DOHH2 (cell line): ENCODE data around the gene ZRANB1.

Experiments
- H3F3A ChIP-seq: fragments of 200-600 bp; sonication (generic), shearing (Covaris generic); 2 replicates; pipeline ENCODE4 v1.6.0; 2016; ENCODE audit warnings: antibody characterized with exemption, mild to moderate bottlenecking; ENCODE audit not compliant: control insufficient read depth, insufficient read depth
- H3K27ac ChIP-seq: fragments of 200-600 bp; sonication (generic); 2 replicates; pipeline ENCODE4 v1.5.1; 2014; ENCODE audit warnings: low read depth, mild to moderate bottlenecking, low read length, moderate library complexity
- H3K27me3 ChIP-seq: fragments of 200-600 bp; sonication (generic); 2 replicates; pipeline ENCODE4 v1.6.1; 2014; ENCODE audit warnings: mild to moderate bottlenecking, low read length, mixed read lengths; ENCODE audit not compliant: control insufficient read depth
- H3K36me3 ChIP-seq: fragments of 200-600 bp; sonication (generic); 2 replicates; pipeline ENCODE4 v1.6.1; 2014; ENCODE audit warnings: mild to moderate bottlenecking, low read length, moderate library complexity, mixed read lengths; ENCODE audit not compliant: control insufficient read depth
- H3K4me1 ChIP-seq: fragments of 200-600 bp; sonication (generic); 2 replicates; pipeline ENCODE4 v1.6.1; 2014; ENCODE audit warnings: mild to moderate bottlenecking, low read length, mixed read lengths; ENCODE audit not compliant: control insufficient read depth
- H3K4me2 ChIP-seq: fragments of 200-600 bp; sonication (generic); 2 replicates; pipeline ENCODE4 v1.6.0; 2014; ENCODE audit warnings: mild to moderate bottlenecking, low read length, moderate library complexity
- H3K4me3 ChIP-seq: fragments of 200-600 bp; sonication (generic); 2 replicates; pipeline ENCODE4 v1.5.1; 2014; ENCODE audit warnings: mild to moderate bottlenecking, low read length, mixed read lengths
- H3K79me2 ChIP-seq: fragments of 200-600 bp; sonication (generic); 2 replicates; pipeline ENCODE4 v1.6.1; 2014; ENCODE audit warnings: mild to moderate bottlenecking, low read length, mixed read lengths; ENCODE audit not compliant: control insufficient read depth
- H3K9me2 ChIP-seq: fragments of 200-600 bp; sonication (generic); replicated peaks from 2 replicates; pipeline ENCODE4 v1.6.1; 2014; ENCODE audit warnings: mild to moderate bottlenecking, low read length, mixed read lengths; ENCODE audit not compliant: control insufficient read depth
- H3K9me3 ChIP-seq: fragments of 200-600 bp; sonication (generic); 2 replicates; pipeline ENCODE4 v1.6.1; 2014; ENCODE audit warnings: antibody characterized with exemption, low read length, mixed read lengths; ENCODE audit not compliant: control insufficient read depth, insufficient read depth
- H4K20me1 ChIP-seq: fragments of 200-600 bp; sonication (generic); 2 replicates; pipeline ENCODE4 v1.6.0; 2014; ENCODE audit warnings: low read depth, mild to moderate bottlenecking, antibody characterized with exemption, low read length, moderate library complexity; ENCODE audit not compliant: control insufficient read depth, insufficient read depth
- EZH2phosphoT487 ChIP-seq: fragments of 200-600 bp; sonication (generic); IDR thresholded peaks from 2 replicates; pipeline ENCODE4 v1.6.1; 2017; ENCODE audit warnings: borderline replicate concordance, mild to moderate bottlenecking, antibody characterized with exemption, low read length, moderate library complexity, mixed read lengths
- TF ChIP-seq, protein P1 (sequence below): fragments of 200-600 bp; sonication (generic); IDR thresholded peaks from one replicate; pipeline ENCODE4 v1.5.1; 2014; ENCODE audit warnings: antibody characterized with exemption, mild to moderate bottlenecking, low read depth, low read length; ENCODE audit not compliant: poor library complexity, severe bottlenecking

The ZRANB1 gene

DNA sequence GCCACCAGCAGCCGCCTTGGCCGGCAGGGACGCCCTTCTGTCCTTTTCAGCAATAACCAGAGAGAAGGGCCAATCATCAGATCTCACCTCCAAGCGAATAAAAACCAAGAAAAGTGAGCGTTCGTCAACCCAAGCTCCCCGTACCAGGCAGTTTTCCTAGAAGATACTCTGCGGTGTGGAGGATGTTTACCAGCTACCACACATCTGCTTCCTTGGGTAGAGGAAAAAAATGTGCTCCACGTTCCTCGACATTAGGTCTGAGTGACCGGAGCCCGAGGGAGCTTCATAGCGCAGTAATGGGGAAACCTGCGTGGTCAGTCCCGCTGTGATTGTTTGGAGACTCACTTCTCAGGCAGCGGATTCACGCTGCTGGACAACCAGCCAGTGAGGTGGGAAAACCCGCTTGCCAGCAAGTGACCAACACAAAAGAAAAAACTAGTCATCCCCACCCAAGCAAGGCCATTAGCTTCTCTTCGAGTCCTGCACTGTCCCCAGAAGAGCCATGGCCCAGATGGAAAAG lies 73.0 kb downstream of the ZRANB1 start:
- no peaks in the 10 kb centered on the region for H3F3A ChIP-seq
- H3K9me3 ChIP-seq: no peaks in the 10 kb centered on the region
- H3K9me2 ChIP-seq: no peaks in the 10 kb centered on the region
- H3K36me3 ChIP-seq: no peaks in the 10 kb centered on the region
- no peak overlapping the region for H3K4me2 ChIP-seq
- no peak overlapping the region for H3K4me3 ChIP-seq
- no peaks in the 10 kb centered on the region for H4K20me1 ChIP-seq
- TF ChIP-seq, protein P1, sequence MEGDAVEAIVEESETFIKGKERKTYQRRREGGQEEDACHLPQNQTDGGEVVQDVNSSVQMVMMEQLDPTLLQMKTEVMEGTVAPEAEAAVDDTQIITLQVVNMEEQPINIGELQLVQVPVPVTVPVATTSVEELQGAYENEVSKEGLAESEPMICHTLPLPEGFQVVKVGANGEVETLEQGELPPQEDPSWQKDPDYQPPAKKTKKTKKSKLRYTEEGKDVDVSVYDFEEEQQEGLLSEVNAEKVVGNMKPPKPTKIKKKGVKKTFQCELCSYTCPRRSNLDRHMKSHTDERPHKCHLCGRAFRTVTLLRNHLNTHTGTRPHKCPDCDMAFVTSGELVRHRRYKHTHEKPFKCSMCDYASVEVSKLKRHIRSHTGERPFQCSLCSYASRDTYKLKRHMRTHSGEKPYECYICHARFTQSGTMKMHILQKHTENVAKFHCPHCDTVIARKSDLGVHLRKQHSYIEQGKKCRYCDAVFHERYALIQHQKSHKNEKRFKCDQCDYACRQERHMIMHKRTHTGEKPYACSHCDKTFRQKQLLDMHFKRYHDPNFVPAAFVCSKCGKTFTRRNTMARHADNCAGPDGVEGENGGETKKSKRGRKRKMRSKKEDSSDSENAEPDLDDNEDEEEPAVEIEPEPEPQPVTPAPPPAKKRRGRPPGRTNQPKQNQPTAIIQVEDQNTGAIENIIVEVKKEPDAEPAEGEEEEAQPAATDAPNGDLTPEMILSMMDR: no peak
- TF ChIP-seq EZH2phosphoT487: no peak
- H3K4me1 ChIP-seq: peaks cover 9% of the 10 kb centered on the region
- no peaks in the 10 kb centered on the region for H3K27me3 ChIP-seq
- 0 out of 2 replicates have a peak, but pooled peaks cover 4% of the 10 kb centered on the region for H3K79me2 ChIP-seq
- no peak overlapping the region for H3K27ac ChIP-seq

DNA sequence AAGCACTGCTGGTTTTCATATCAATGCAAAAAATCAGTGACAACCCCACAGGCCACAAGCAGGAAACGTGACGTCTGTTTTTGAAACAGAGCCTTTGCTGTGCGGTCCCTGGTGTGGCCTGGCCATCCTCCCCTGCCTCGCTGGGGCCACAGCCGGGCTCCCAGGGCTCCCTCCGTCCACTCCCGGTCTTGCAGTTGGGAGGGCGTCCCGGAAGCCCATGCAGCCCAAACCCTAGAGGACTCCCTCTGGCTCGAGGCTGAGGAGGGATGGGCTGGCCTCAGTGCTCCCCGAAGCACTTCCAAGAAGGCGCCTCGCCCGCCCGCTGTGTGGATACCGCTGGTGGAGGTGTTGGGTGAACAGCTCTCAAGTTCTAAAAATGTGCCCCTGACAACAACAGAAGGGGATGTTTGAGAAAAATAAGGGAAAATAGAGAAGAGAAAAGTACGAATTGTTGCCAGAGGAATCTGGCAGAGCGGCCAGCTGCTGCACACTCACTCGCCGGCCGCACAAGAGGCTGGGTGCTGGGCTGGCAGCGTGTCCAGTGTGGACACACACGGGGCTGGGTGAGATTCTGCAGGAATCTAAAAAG lies 73.5 kb downstream of the ZRANB1 start:
- no peaks in the 10 kb centered on the region for H3F3A ChIP-seq
- TF ChIP-seq, protein P1: no peak
- no peak for TF ChIP-seq EZH2phosphoT487
- no peaks in the 10 kb centered on the region for H3K9me3 ChIP-seq
- no peak overlapping the region for H3K4me2 ChIP-seq
- H3K4me3 ChIP-seq: no peak overlapping the region
- no peaks in the 10 kb centered on the region for H3K36me3 ChIP-seq
- no peaks in the 10 kb centered on the region for H4K20me1 ChIP-seq
- H3K27me3 ChIP-seq: no peaks in the 10 kb centered on the region
- 0 out of 2 replicates have a peak, but pooled peaks cover 4% of the 10 kb centered on the region for H3K79me2 ChIP-seq
- no peaks in the 10 kb centered on the region for H3K9me2 ChIP-seq
- H3K4me1 ChIP-seq: peaks cover 9% of the 10 kb centered on the region
- no peak overlapping the region for H3K27ac ChIP-seq

DNA sequence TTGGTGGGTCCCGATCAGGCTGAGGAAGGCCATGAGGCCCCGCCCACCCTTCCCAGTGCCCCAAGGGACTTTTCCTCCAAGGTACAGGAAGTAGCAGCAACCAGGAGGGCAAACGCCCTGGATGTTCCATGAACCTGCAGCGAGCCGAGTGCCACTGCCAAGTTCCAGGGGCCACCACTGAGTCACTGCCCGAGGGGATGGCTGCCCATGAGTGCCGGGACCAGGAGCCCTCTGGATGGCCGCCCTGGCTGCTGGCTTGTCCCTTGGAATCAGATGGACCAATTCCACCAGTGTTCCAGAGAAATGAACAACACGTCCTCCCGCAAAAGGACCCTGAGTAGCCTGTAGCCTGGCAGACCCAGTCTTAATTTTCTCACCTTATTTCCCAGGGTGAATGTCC lies 74.2 kb downstream of the ZRANB1 start:
- Histone ChIP-seq H3K27ac (no peak overlapping the region), H3K9me3 (no peaks in the 10 kb centered on the region), H4K20me1 (no peaks in the 10 kb centered on the region), H3K4me1 (peaks cover 9% of the 10 kb centered on the region), H3K79me2 (0 out of 2 replicates have a peak, but pooled peaks cover 4% of the 10 kb centered on the region), H3K4me2 (no peak overlapping the region), H3K9me2 (no peaks in the 10 kb centered on the region), H3K27me3 (no peaks in the 10 kb centered on the region), H3K36me3 (no peaks in the 10 kb centered on the region), H3K4me3 (no peak overlapping the region), H3F3A (no peaks in the 10 kb centered on the region)
- TF ChIP-seq, protein P1: no peak
- no peak for TF ChIP-seq EZH2phosphoT487
